GM18520 (cell line): ENCODE data around the gene GLOD4.
"Not testable (repeated sequence)": the region's sequence is repeated elsewhere in the genome, so short reads cannot be mapped to it uniquely, and the experiment has no call there.

Source experiments
- ATAC-seq: cut with Tn5 transposase; IDR thresholded peaks from one replicate; pipeline ENCODE4 v1.9.1; 2021; ENCODE audit not compliant: unreplicated experiment

GLOD4 gene

GRCh38 chr17:802901-803881 is 21.1 kb upstream of the GLOD4 start:
- ATAC-seq, result no peak

- ATAC-seq, result no peak
Observed at GRCh38 chr17:802481-802880, 20.4 kb upstream of the GLOD4 start.

GRCh38 chr17:801660-802059 is 19.6 kb upstream of the GLOD4 start:
- no peak for ATAC-seq

GRCh38 chr17:800446-801242 is 18.6 kb upstream of the GLOD4 start:
- ATAC-seq, result no peak

- no peak for ATAC-seq
Observed at GRCh38 chr17:799261-799660, 17.2 kb upstream of the GLOD4 start.

- ATAC-seq, result no peak
Observed at GRCh38 chr17:798246-798645, 16.2 kb upstream of the GLOD4 start.

GRCh38 chr17:797236-797840 is 15.3 kb upstream of the GLOD4 start:
- ATAC-seq, result no peak

- ATAC-seq, result no peak
Observed at GRCh38 chr17:796609-797008, 14.5 kb upstream of the GLOD4 start.

- ATAC-seq, result no peak
Observed at GRCh38 chr17:795721-796120, 13.6 kb upstream of the GLOD4 start.

- no peak for ATAC-seq
Observed at GRCh38 chr17:795276-795675, 13.2 kb upstream of the GLOD4 start.

GRCh38 chr17:794876-795275 is 12.8 kb upstream of the GLOD4 start:
- no peak for ATAC-seq

GRCh38 chr17:792277-792676 is 10.2 kb upstream of the GLOD4 start:
- no peak for ATAC-seq

GRCh38 chr17:791829-792228 is 9.7 kb upstream of the GLOD4 start:
- ATAC-seq, result no peak

- not testable (repeated sequence) for ATAC-seq
Observed at GRCh38 chr17:790874-791247, 8.8 kb upstream of the GLOD4 start.

GRCh38 chr17:789931-790873 is 8.1 kb upstream of the GLOD4 start:
- ATAC-seq, result not testable (repeated sequence)

GRCh38 chr17:789160-789840 is 7.2 kb upstream of the GLOD4 start:
- ATAC-seq, result no peak

GRCh38 chr17:788551-788950 is 6.5 kb upstream of the GLOD4 start:
- ATAC-seq, result no peak

- no peak for ATAC-seq
Observed at GRCh38 chr17:787641-788221, 5.7 kb upstream of the GLOD4 start.

- ATAC-seq, result not testable (repeated sequence)
Observed at GRCh38 chr17:785901-786300, 3.8 kb upstream of the GLOD4 start.

GRCh38 chr17:784143-784542 is 2.1 kb upstream of the GLOD4 start:
- ATAC-seq, result no peak
